ENCODE measurements around the gene FGB. TPM values are rescaled to one million over a fixed set of nuclear protein-coding genes. Genes with fewer than 3 reads are reported as not detected.
A peak's percentile ranks its signal among the peaks of the same experiment; 100 is the strongest.

Gene FGB
- total and polyA plus RNA-seq, 2 of the 13 experiments (the other 11 are each of a cell fraction or from before 2014, with no cell fraction given) = 226 to 784 TPM

GRCh38 chr4:154560824-154561231 lies 2.0 kb upstream of the FGB start (continued):
- no peak for TF ChIP-seq IKZF4 (CRISPR knock-in tag; IDR thresholded peaks at IDR 0.05; ENCODE audit: borderline replicate concordance, low read depth, not compliant biosample characterization)
- peak; percentile 97 for TF ChIP-seq SKI (IDR thresholded peaks at IDR 0.05; ENCODE audit: partially characterized antibody)
- TF ChIP-seq ZNF761 (CRISPR knock-in tag; conservative IDR thresholded peaks at IDR 0.05) = no peak
- TF ChIP-seq CHCHD3 (CRISPR knock-in tag; IDR thresholded peaks at IDR 0.05) = no peak
- TF ChIP-seq PLSCR1 (CRISPR knock-in tag; IDR thresholded peaks at IDR 0.05; ENCODE audit: borderline replicate concordance) = no peak
- no peak for TF ChIP-seq RELA (CRISPR knock-in tag; IDR thresholded peaks at IDR 0.05)
- no peak for TF ChIP-seq FOXM1 (CRISPR knock-in tag; IDR thresholded peaks at IDR 0.05)
- no peak for TF ChIP-seq KDM5A (IDR thresholded peaks at IDR 0.05; ENCODE audit: borderline replicate concordance, low read length)
- no peak for TF ChIP-seq STAT6 (CRISPR knock-in tag; IDR thresholded peaks at IDR 0.05; ENCODE audit: borderline replicate concordance)
- no peak for TF ChIP-seq ZNF883 (CRISPR knock-in tag; IDR thresholded peaks at IDR 0.05; ENCODE audit: not compliant biosample characterization)
- no peak for TF ChIP-seq CHD2 (IDR thresholded peaks at IDR 0.05; ENCODE audit: low read depth, low read length)
- TF ChIP-seq ZNF121 (CRISPR knock-in tag; IDR thresholded peaks at IDR 0.05) = no peak
- TF ChIP-seq HMGA1 (CRISPR knock-in tag; conservative IDR thresholded peaks at IDR 0.05) = no peak
- TF ChIP-seq JUNB (CRISPR knock-in tag; IDR thresholded peaks at IDR 0.05; ENCODE audit: borderline replicate concordance) = peak; percentile 78; the same call in 1 of the 2 replicates
- no peak for TF ChIP-seq ZMAT3 (CRISPR knock-in tag; conservative IDR thresholded peaks at IDR 0.05)
- TF ChIP-seq GABPB1 (CRISPR knock-in tag; IDR thresholded peaks at IDR 0.05) = no peak
- TF ChIP-seq ATF7 (IDR thresholded peaks at IDR 0.05) = no peak
- no peak for TF ChIP-seq ATF7 (CRISPR knock-in tag; IDR thresholded peaks at IDR 0.05)
- TF ChIP-seq NCOR1 (IDR thresholded peaks at IDR 0.05; ENCODE audit: borderline replicate concordance, low read length) = 0 out of 2 replicates have a peak, but pooled peaks have one; percentile 13
- no peak for TF ChIP-seq KDM2A (CRISPR knock-in tag; IDR thresholded peaks at IDR 0.05; ENCODE audit: borderline replicate concordance, low read depth)
- no peak for TF ChIP-seq TAF15 (IDR thresholded peaks at IDR 0.05; ENCODE audit: low read depth, low read length, poor library complexity, severe bottlenecking)
- TF ChIP-seq RFX5 (IDR thresholded peaks at IDR 0.05; ENCODE audit: low read depth, low read length) = no peak
- no peak for TF ChIP-seq ZNF569 (CRISPR knock-in tag; IDR thresholded peaks at IDR 0.05; ENCODE audit: borderline replicate concordance)
- no peak for TF ChIP-seq ZFP1 (CRISPR knock-in tag; IDR thresholded peaks at IDR 0.05)
- no peak for TF ChIP-seq RBM22 (optimal IDR thresholded peaks at IDR 0.05; ENCODE audit: low read length)
- no peak for TF ChIP-seq ZNF570 (CRISPR knock-in tag; IDR thresholded peaks at IDR 0.05; ENCODE audit: borderline replicate concordance)
- no peak for TF ChIP-seq ZNF766 (CRISPR knock-in tag; IDR thresholded peaks at IDR 0.05; ENCODE audit: borderline replicate concordance)
- no peak for TF ChIP-seq ZNF737 (CRISPR knock-in tag; IDR thresholded peaks at IDR 0.05; ENCODE audit: borderline replicate concordance)
